ENCODE data around the gene GGCT.

- TF ChIP-seq, protein P1, sequence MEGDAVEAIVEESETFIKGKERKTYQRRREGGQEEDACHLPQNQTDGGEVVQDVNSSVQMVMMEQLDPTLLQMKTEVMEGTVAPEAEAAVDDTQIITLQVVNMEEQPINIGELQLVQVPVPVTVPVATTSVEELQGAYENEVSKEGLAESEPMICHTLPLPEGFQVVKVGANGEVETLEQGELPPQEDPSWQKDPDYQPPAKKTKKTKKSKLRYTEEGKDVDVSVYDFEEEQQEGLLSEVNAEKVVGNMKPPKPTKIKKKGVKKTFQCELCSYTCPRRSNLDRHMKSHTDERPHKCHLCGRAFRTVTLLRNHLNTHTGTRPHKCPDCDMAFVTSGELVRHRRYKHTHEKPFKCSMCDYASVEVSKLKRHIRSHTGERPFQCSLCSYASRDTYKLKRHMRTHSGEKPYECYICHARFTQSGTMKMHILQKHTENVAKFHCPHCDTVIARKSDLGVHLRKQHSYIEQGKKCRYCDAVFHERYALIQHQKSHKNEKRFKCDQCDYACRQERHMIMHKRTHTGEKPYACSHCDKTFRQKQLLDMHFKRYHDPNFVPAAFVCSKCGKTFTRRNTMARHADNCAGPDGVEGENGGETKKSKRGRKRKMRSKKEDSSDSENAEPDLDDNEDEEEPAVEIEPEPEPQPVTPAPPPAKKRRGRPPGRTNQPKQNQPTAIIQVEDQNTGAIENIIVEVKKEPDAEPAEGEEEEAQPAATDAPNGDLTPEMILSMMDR (IDR thresholded peaks at IDR 0.05; ENCODE audit: extremely low read depth in 1 of 2, insufficient read depth in 1 of 2, low read depth in 1 of 2, low read length in 2 of 2): no peak
- TF ChIP-seq POLR2A (IDR thresholded peaks at IDR 0.05; ENCODE audit: low read depth, low read length) (no peak), EZH2 (IDR thresholded peaks at IDR 0.05; ENCODE audit: borderline replicate concordance, low read depth, low read length, severe bottlenecking) (no peak), JUN (IDR thresholded peaks at IDR 0.05; ENCODE audit: borderline replicate concordance, insufficient read depth, insufficient read length, low read depth) (no peak), MYC (IDR thresholded peaks at IDR 0.05; ENCODE audit: low read depth, low read length) (no peak), MAX (IDR thresholded peaks at IDR 0.05; ENCODE audit: insufficient read depth, insufficient read length) (no peak)
These were observed 18.8 kb upstream of the GGCT start for GRCh38 chr7:30523466-30523865.
